Medulla oblongata (tissue), 1 donor: ENCODE results near the gene AMPD3.

Experiments used
- DNase-seq: peaks from one replicate; pipeline ENCODE4 v3.0.0-alpha.2; 2015; ENCODE audit errors: extremely low spot score

AMPD3 gene

GRCh38 chr11:10460611-10461275, 5.7 kb downstream of the AMPD3 start:
- DNase-seq = no peak

DNA sequence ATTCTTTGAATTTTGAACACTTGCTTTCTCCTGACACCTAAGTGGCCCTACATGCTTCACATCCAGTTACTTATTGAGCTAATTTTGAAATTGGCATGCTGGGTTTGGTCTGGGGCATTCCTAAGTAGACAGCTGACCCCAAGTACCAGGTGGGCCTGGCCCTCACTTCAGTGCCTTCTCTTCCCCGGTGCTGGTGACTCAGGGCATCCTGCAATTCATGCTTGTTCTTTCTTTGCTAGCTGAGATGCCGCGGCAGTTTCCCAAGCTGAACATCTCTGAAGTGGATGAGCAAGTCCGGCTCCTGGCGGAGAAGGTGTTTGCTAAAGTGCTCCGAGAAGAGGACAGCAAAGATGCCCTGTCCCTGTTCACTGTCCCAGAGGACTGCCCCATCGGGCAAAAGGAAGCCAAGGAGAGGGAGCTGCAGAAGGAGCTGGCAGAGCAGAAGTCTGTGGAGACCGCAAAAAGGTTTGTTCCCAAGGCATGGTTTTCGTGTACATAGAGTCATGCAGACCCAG, 6.3 kb downstream of the AMPD3 start:
- no peak for DNase-seq

DNA sequence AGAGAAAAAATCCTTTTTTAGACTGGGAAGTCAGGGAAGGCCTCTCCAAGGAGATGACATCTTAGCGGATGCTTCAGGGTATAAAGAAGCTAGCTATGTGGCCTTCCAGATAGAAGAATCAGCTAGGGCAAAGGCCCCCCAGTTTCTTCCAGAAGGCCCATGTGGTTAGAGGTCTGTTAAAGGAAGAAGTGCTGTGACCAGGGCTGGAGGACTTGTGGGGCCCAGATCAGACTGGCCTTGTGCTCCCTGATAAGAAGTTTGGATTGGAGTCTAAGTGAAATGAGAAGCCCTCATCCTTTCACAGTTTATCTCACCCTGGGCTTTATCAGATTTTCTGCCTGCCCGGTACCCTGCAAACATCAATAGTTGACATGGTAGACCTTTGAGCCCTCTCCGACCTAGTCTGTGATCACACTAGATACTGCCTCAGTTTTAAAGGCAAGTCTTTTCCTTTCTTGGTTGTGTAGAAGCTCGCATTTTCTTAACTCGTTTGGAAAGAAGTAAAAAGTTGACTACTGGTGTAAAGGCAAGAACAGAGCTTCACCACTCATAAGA, 7.8 kb downstream of the AMPD3 start:
- DNase-seq = no peak

GRCh38 chr11:10473371-10473770, 18.3 kb downstream of the AMPD3 start:
- DNase-seq = no peak

DNA sequence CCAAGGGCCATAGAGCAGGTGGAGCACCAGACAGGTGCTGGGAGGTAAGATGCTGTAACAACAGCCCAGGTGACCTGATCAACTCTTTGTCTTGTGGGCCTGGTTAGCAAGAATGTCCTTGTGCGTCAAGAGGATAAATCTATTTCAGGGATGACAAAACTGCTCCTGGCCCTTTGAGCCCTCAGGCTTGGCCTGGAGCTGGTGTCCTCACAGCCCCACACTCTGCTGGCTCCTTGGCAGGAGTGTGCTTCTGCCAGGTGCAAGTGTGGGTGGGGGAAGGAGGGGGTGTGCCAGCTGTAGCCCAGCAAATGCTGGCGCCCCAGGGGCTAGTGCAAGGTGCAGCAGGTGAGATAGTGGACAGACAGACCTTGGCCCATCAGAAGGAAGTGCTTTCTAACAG, 19.5 kb downstream of the AMPD3 start:
- DNase-seq = no peak

GRCh38 chr11:10476342-10476741, 21.3 kb downstream of the AMPD3 start:
- no peak for DNase-seq

- DNase-seq = no peak
These were observed 22.0 kb downstream of the AMPD3 start for GRCh38 chr11:10476927-10477689.

DNA sequence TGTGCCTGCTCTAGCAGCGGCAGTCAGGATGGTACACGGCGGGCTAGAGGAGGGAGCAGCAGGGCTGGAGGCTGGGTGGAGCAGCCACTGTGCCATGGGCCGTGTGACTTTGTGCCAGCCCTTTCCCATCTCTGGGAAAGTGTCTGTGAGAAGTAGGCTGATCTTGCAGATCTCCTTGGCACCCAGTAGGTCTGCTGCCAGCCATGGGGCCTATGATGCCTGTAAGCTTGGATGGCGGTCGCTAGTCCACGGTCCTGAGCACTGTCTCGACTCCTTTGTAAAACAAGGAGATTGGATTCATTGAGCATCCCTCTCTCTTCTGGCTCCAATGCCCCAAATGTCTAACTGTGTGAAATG, 22.6 kb downstream of the AMPD3 start:
- DNase-seq = no peak

DNA sequence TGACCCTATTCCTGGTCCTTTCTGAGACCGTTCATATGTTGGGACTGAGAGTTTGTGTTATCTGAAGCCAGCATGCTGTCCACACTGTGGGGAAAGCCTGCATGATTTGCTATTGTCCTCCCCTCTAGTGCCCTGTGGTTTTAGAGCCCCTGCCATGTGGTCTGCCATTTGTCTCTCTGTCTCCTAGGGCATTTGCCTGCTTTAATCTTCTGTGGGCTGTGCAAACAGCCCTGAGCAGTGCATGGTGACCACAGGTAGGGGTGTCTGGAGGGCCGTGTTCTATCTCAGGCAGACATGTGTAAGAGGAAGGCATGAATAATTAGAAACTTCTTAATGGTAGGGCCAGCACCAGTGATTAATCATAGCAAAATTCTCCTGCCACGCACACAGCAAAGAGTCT, 23.0 kb downstream of the AMPD3 start:
- no peak for DNase-seq

DNA sequence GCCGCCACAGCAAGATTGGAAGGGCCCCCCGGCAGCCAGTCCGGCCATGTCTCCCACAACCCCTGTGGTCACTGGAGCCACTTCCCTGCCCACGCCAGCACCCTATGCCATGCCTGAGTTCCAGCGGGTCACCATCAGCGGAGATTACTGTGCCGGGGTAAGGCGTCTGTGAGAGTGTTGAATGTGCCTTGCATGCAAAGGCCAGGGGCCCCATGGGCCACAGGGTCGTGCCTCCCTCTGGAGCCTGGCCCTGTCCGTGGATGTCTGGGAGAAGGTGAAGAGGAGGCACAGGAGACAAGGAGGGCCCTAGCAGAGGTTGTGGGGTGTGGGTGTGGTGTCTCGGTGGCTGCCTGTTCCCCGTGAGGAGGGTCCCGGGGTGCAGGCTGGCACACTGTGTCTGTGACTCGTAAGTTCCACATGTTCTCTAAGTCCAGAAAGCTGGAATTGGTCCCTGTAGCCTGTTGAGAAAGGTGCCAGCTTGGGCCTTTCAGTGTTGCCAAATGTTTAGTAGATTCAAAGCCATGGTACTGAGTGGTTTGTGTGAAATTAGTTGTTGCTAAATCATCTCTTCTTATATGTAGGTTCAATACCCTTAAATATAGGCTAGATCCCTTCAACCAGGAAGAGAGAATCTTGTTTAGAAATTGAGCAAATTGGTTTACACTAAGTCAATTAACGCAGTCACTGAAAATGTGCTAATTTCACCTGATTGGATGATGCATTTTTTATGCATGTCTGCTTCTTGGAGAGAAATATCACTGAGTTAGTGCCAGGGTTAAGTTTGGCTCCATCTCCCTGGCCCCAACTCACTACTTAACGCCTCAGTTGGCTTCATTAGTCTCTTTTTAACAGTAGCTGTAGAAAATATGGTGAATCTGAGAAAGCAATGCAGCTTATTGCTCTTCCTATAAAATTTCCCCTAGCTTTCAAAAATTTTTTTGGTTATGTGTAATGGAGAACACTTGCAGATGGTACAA, 23.8 kb downstream of the AMPD3 start:
- peak; percentile 61 for DNase-seq

GRCh38 chr11:10480026-10480425, 25.0 kb downstream of the AMPD3 start:
- no peak for DNase-seq

DNA sequence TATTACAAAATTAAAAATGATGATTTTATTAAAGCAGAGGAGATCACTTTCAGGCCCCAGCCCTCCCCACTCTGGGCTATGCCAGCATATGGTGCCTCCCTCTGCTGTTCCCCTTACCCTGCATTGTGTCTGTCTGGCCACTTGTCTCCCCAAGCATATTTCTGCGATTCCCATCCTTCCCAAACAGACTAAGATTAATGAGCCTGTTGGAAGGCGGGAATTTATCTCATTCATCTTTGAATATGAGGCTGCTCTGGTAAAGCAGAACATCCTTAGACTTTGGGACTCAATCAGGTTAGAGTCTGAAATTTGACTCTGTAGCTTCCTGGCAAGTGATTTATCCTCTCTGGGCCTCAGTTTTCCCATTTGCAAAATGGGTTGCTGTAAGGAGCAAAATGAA, 25.7 kb downstream of the AMPD3 start:
- no peak for DNase-seq

- DNase-seq = no peak
These were observed 26.7 kb downstream of the AMPD3 start for GRCh38 chr11:10481560-10482349.

DNA sequence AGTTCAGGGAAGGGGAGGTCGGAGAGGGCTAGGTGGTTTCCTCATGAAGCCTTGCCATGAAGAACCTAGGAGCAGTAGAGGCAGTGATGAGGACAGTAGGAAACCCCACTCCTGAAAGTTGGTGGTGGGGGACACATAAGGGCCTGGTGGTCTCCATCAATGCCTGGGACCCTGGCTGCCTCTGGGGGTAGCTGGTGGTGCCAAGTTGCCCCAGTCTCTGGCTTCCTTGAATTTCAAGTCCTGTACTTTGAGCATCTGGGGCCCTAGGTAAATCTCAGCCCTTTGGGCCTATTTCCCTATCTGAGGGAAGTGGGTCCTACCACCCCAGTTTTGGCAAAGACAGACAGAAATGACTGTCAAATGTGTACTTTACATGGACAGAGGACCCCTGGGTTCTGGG, 28.1 kb downstream of the AMPD3 start:
- no peak for DNase-seq

- DNase-seq = no peak
These were observed 28.5 kb downstream of the AMPD3 start for GRCh38 chr11:10483584-10483983.

- DNase-seq = no peak
These were observed 29.6 kb downstream of the AMPD3 start for GRCh38 chr11:10484461-10485180.

DNA sequence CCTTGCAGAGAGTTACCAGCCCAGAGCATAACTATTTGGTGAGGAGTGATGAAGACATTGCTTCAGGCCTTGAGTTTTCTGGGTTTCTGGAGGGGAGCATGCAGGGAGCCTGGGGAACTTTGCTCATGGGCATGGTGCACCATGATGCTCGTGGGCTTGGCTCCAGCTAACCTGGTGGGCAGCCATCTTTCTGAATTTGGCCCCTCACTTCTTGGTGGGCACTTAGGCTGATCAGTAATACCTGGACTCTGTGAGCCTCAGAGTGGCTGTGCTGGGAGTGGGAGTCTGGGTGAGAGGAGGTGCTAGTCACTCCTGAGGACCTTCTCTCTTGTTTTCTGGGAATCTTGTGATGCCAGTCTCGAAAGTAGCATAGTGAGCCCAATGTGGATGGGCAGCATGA, 30.6 kb downstream of the AMPD3 start:
- DNase-seq = no peak

GRCh38 chr11:10486161-10486840, 31.2 kb downstream of the AMPD3 start:
- no peak for DNase-seq

DNA sequence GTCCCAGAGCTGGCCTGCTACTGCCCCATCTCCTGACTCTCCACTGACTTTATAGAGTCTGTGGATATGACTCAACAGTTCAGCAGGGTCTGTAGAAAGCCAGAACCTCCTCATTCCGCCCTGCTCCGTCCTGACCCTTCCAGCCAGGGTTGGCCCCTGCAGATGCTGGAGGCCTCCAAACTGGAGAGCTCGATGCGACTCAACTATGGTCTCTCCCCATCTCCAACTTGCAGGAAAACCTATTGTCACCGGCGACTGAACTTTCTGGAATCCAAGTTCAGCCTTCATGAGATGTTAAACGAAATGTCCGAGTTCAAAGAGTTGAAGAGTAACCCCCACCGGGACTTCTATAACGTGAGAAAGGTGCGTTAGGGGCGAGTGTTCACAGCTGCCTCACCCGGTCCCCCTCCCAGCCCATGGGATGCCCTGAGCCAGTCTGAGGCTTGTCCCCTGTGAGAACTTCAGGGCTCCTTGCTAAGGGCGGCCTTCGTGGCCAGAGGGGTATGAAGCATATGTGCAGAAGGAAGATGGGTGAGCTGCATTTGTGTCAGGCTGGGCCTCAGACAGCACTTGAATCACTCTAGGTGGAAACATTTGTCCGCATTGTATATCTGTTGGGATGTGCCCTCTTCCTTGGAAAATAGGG, 32.1 kb downstream of the AMPD3 start:
- DNase-seq = no peak
